ENCODE measurements around the gene SORCS2. TPM values are rescaled to one million over a fixed set of nuclear protein-coding genes. Genes with fewer than 3 reads are reported as not detected.

The SORCS2 gene
- total RNA-seq, 4 donors from 2014 or later: 2.0 to 7.4 (median 3.6) TPM

DNA sequence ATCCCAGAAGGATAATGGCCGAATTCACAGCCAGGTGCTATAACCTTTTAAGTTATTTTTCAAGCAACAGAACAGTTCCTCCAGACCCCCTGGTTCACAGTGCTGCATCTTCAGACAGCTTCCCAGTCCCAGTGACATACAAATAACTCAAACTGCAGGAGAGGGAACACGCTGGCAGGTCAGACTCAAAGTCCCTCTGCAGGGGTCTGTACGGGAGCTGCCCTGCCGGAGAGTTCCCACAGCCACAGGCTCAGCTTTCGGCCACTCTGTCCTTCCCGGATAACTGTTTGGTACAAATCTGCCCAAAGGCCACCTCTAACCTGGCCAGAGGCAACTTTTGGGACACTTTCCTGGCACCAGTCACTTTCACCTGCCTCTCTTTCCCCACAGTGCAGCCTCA is 517.1 kb downstream of the SORCS2 start:
- no peaks in the 10 kb centered on the region for H3K27me3 ChIP-seq
- peaks cover 0 to 7% (median 0%) of the 10 kb centered on the region in 3 donors for H3K9me3 ChIP-seq
- peaks cover 0 to 5% (median 0%) of the 10 kb centered on the region in 3 donors for H3K4me1 ChIP-seq
- no peak for ATAC-seq
- no peak overlapping the region for H3K4me3 ChIP-seq
- no peak overlapping the region for H3K27ac ChIP-seq
- peaks cover 0 to 6% of the 10 kb centered on the region in 2 donors for H3K36me3 ChIP-seq
- WGBS, 2 donors (ENCODE audit: low coverage in 1 of 2): 100% methylated on average over 1 of the region's 6 CpGs
- TF ChIP-seq, protein P1, sequence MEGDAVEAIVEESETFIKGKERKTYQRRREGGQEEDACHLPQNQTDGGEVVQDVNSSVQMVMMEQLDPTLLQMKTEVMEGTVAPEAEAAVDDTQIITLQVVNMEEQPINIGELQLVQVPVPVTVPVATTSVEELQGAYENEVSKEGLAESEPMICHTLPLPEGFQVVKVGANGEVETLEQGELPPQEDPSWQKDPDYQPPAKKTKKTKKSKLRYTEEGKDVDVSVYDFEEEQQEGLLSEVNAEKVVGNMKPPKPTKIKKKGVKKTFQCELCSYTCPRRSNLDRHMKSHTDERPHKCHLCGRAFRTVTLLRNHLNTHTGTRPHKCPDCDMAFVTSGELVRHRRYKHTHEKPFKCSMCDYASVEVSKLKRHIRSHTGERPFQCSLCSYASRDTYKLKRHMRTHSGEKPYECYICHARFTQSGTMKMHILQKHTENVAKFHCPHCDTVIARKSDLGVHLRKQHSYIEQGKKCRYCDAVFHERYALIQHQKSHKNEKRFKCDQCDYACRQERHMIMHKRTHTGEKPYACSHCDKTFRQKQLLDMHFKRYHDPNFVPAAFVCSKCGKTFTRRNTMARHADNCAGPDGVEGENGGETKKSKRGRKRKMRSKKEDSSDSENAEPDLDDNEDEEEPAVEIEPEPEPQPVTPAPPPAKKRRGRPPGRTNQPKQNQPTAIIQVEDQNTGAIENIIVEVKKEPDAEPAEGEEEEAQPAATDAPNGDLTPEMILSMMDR (IDR thresholded peaks at IDR 0.05): no peak
- TF ChIP-seq POLR2AphosphoS5 (IDR thresholded peaks at IDR 0.05) (no peak), EP300 (IDR thresholded peaks at IDR 0.05) (no peak), POLR2A (IDR thresholded peaks at IDR 0.05) (no peak)

DNA sequence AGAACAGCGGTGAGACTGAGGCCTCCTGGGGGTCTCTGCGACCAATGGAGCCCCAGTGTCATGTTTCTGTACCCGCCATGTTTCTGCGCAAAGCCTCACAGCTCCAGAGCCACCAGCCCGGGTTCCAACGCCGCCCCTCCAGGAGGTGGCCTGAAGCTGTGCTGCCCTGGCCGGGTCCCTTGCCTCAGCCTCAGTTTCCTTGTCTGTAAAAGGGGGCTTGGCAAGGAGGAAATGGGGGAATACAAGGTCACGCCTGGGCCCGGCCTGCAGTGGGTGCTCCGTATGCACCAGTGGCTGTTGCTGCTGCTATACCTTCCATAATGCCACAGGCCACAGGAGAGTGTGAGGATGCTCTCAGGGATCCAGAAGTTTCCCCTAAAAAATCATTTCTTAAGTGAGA is 517.8 kb downstream of the SORCS2 start:
- ATAC-seq: no peak
- H3K4me1 ChIP-seq: peaks cover 0 to 2% (median 0%) of the 10 kb centered on the region in 3 donors
- WGBS, 2 donors (ENCODE audit: low coverage in 1 of 2): no CpG with 5 or more reads among the region's 11 CpGs
- TF ChIP-seq POLR2AphosphoS5 (IDR thresholded peaks at IDR 0.05): no peak
- TF ChIP-seq EP300 (IDR thresholded peaks at IDR 0.05): no peak
- no peaks in the 10 kb centered on the region for H3K27me3 ChIP-seq
- H3K27ac ChIP-seq: no peak overlapping the region
- peaks cover 0 to 8% of the 10 kb centered on the region in 2 donors for H3K36me3 ChIP-seq
- no peak overlapping the region for H3K4me3 ChIP-seq
- peaks cover 0 to 7% (median 0%) of the 10 kb centered on the region in 3 donors for H3K9me3 ChIP-seq

DNA sequence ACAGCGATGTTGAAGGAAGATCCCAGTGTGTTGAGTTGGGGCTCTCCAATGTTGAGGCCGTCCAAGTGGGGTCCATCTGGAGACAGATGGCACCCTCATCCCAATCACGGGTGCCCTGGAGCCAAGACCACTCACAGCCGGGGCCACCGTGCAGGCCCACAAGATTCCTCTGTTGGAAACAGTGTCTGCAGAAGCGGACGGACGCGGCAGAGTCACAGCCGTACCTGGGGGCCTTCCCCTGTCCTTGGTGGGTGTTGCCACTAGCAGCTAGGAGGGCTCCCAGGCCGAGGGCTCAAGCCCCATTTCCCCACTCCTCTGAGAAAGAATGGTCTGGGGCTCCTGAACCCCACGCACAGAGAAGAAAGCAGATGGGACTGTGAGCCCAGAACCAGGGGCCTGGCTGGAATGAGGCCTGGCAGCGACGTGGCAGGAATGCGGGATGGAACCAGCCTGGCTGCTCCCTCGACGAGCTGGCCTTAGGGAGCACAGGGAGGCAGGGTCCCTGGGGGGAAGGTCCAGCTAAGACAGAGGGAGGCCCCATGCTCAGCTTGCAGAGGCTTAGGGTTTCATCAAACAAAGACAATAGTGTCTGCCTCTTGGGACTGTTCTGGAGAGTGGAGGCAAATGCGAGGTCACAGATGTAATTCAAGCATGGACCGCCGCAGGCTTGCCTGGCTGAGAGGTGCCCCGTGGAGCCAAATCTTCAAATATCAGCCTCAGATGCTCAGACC is 518.4 kb downstream of the SORCS2 start:
- Histone ChIP-seq H3K36me3 (peaks cover 0 to 8% of the 10 kb centered on the region in 2 donors), H3K4me1 (no peaks in the 10 kb centered on the region), H3K27ac (no peak overlapping the region), H3K27me3 (no peaks in the 10 kb centered on the region), H3K4me3 (no peak overlapping the region), H3K9me3 (peaks cover 0 to 7% (median 0%) of the 10 kb centered on the region in 3 donors)
- TF ChIP-seq, protein P1 (IDR thresholded peaks at IDR 0.05): no peak
- TF ChIP-seq EP300 (IDR thresholded peaks at IDR 0.05) (no peak), POLR2AphosphoS5 (IDR thresholded peaks at IDR 0.05) (no peak), POLR2A (IDR thresholded peaks at IDR 0.05) (no peak)
- ATAC-seq: no peak
- 100% methylated on average over 1 of the region's 21 CpGs for WGBS, 2 donors (ENCODE audit: low coverage in 1 of 2)

DNA sequence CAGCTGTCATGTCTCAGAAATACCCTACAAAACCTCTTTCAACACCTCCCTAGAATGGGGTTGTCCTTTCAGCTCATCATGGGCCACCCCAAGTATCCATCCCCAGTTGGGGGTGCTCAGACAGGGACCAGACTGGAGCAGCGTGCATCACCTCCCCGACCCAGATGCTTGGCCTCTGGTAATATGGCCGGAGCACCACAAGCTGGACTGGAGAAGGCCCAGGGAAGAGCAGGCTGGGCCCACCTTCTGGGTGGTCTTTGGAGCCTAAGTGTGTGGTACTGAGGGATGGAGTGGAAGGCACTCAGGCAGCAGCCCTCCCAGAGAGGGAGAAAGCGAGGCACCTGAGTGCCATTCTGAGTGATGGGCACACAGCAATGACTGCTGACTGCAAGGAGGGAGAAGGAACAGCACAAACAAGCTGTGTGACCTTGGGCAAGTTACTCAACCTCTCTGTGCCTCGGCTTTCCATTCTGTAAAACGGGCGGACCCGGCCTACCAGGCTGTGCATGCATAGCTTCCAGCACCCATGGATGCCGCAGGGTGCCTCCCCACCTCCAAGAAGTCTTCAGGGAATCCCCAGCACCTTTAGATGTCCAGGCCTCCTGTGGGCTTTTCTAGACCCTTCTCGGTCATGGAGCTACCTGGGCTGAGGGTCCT is 519.1 kb downstream of the SORCS2 start:
- Histone ChIP-seq H3K27ac (no peak overlapping the region), H3K4me3 (no peak overlapping the region), H3K9me3 (peaks cover 0 to 7% (median 0%) of the 10 kb centered on the region in 3 donors), H3K4me1 (no peaks in the 10 kb centered on the region), H3K27me3 (no peaks in the 10 kb centered on the region), H3K36me3 (peaks cover 0 to 8% of the 10 kb centered on the region in 2 donors)
- TF ChIP-seq POLR2A (IDR thresholded peaks at IDR 0.05) (no peak), EP300 (IDR thresholded peaks at IDR 0.05) (no peak), POLR2AphosphoS5 (IDR thresholded peaks at IDR 0.05) (no peak)
- TF ChIP-seq, protein P1 (IDR thresholded peaks at IDR 0.05): no peak
- WGBS, 2 donors (ENCODE audit: low coverage in 1 of 2): no CpG with 5 or more reads among the region's 10 CpGs
- no peak for ATAC-seq

DNA sequence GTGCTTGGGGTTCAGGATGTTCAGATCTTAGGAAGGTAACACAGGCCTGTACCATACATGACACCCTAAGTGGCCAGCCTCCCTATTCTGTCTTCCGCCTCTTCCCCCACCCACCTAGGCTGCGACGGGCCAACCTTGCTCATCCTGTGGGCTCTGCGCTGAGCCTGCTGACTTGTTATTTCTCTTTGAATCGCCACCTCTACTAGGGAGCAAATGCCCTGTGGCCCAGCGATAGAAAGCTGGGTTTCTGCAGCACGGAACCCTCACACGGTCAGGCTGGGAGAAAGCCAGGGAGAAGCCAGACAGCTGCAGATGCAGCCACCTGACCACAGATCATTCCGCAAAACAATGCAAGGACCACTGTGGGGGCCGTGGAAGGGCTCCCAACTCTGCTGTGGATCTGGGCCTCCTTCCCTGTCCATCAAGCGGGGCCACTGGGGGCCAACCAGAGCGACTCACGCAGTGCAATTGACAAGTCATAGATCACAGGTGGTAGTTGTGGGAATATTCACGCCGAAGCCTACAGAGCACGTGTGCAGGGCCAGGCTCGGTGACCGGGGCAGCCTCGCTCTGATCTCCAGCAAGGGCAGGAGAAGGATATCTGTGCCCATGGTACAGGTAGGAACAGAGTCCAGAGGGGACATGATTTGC is 519.8 kb downstream of the SORCS2 start:
- WGBS, 2 donors (ENCODE audit: low coverage in 1 of 2): 81 to 89% methylated on average over 3 to 9 of the region's 19 CpGs
- no peaks in the 10 kb centered on the region for H3K4me1 ChIP-seq
- peaks cover 0 to 8% of the 10 kb centered on the region in 2 donors for H3K36me3 ChIP-seq
- H3K9me3 ChIP-seq: peaks cover 0 to 7% (median 0%) of the 10 kb centered on the region in 3 donors
- TF ChIP-seq POLR2AphosphoS5 (IDR thresholded peaks at IDR 0.05): no peak
- H3K27ac ChIP-seq: no peak overlapping the region
- ATAC-seq: no peak
- no peaks in the 10 kb centered on the region for H3K27me3 ChIP-seq
- no peak overlapping the region for H3K4me3 ChIP-seq
